HG03135 (cell line): ENCODE results near the gene RASGRP4.
"Not testable (repeated sequence)": the region's sequence is repeated elsewhere in the genome, so short reads cannot be mapped to it uniquely, and the experiment has no call there.

Experiments
- ATAC-seq: cut with Tn5 transposase; IDR thresholded peaks from one replicate; pipeline ENCODE4 v1.9.1; 2021; ENCODE audit warnings: mild to moderate bottlenecking, moderate library complexity; ENCODE audit not compliant: unreplicated experiment

RASGRP4 gene

GRCh38 chr19:38448225-38448624 lies 22.2 kb upstream of the RASGRP4 start:
- no peak for ATAC-seq

- ATAC-seq = no peak
Measured at GRCh38 chr19:38445362-38445761, 19.3 kb upstream of the RASGRP4 start.

- ATAC-seq = no peak
Measured at GRCh38 chr19:38444026-38444425, 18.0 kb upstream of the RASGRP4 start.

GRCh38 chr19:38443458-38443999 lies 17.5 kb upstream of the RASGRP4 start:
- ATAC-seq = no peak

GRCh38 chr19:38442736-38443135 lies 16.7 kb upstream of the RASGRP4 start:
- ATAC-seq = no peak

- ATAC-seq = no peak
Measured at GRCh38 chr19:38441657-38442348, 15.8 kb upstream of the RASGRP4 start.

- no peak for ATAC-seq
Measured at GRCh38 chr19:38440592-38440991, 14.6 kb upstream of the RASGRP4 start.

- no peak for ATAC-seq
Measured at GRCh38 chr19:38437917-38438316, 11.9 kb upstream of the RASGRP4 start.

- ATAC-seq = no peak
Measured at GRCh38 chr19:38437295-38437694, 11.3 kb upstream of the RASGRP4 start.

GRCh38 chr19:38434549-38435051 lies 8.6 kb upstream of the RASGRP4 start:
- ATAC-seq = no peak

GRCh38 chr19:38433268-38433733 lies 7.3 kb upstream of the RASGRP4 start, which contains the start of gene RYR1:
Gene RYR1 (plus strand): TSS chr19:38433691. CDS start chr19:38433830, 139 bp downstream.
- ATAC-seq = no peak

GRCh38 chr19:38430931-38431330 lies 4.9 kb upstream of the RASGRP4 start:
- ATAC-seq = no peak

GRCh38 chr19:38429811-38430156 lies 3.8 kb upstream of the RASGRP4 start:
- ATAC-seq = no peak

GRCh38 chr19:38429055-38429810 lies 3.2 kb upstream of the RASGRP4 start:
- no peak for ATAC-seq

GRCh38 chr19:38427035-38427677 lies 1.1 kb upstream of the RASGRP4 start:
- not testable (repeated sequence) for ATAC-seq

GRCh38 chr19:38425222-38425809 lies 703 bp downstream of the RASGRP4 start:
- no peak for ATAC-seq

GRCh38 chr19:38424272-38424671 lies 1.7 kb downstream of the RASGRP4 start:
- ATAC-seq = no peak

- no peak for ATAC-seq
Measured at GRCh38 chr19:38422438-38422837, 3.6 kb downstream of the RASGRP4 start.

- ATAC-seq = no peak
Measured at GRCh38 chr19:38421856-38422255, 4.2 kb downstream of the RASGRP4 start.

GRCh38 chr19:38420935-38421334 lies 5.1 kb downstream of the RASGRP4 start:
- no peak for ATAC-seq
